NCI-H524 (cell line): ENCODE results near the gene FREY1.
A peak's percentile ranks its signal among the peaks of the same experiment; 100 is the strongest.

Experiments used
- DNase-seq, 2 experiments: peaks; one replicate each; lab custom pipeline; 2025; lab: John Stamatoyannopoulos, UW

Gene FREY1

DNA sequence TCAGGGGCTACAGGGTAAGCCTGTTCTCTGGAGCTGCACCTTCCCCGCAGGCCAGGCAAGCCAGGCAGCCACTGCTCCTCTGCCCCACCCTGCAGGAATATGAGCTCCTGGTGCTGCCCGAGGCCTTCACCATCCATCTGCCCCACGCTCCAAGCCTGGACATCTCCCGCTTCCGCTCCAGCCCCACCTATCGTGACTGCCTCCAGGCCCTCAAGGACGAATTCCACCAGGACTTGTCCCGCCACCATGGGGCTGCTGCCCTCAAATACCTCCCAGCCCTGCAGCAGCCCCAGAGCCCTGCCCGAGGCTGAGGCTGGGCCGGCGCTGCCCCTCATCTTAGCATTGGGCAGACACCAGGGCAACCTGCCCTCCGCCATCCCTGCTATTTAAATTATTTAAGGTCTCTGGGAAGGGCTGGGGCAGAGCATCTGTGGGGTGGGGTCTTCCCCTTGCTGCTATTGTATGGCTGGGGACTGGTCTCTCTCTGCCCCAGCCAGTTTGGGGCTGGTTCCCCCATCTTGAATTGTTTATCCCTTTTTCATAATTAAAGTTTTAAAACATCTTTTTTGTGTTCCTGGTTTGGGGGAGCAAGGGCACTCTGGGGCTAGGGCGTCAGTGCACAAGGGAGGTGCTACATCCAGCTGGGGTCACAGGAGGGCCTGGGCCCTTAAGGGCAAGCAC, 21.6 kb upstream of the FREY1 start:
- DNase-seq = no peak

DNA sequence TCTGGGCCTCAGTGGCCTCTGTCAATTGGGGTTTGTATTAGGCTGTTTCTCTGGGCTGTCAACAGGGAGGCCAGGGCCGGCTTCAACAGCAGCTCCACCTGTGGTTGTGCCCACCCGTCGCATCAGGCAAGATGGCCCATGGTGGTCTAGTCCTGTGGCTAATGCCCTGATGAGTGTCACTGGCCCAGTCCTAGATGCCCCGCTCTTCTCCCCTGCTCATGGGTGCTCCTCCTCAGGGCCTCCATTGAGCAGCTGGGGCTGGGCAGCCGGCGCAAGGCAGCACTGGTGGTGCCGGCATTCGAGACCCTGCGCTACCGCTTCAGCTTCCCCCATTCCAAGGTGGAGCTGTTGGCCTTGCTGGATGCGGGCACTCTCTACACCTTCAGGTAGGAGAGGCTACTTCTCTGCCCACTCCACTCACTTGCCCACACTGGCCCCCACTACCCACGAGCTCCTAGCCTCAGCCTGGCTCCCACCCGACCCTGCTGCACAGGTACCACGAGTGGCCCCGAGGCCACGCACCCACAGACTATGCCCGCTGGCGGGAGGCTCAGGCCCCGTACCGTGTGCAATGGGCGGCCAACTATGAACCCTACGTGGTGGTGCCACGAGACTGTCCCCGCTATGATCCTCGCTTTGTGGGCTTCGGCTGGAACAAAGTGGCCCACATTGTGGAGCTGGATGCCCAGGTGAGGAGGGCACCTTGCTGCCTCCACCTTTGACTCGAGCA, 20.8 kb upstream of the FREY1 start:
- DNase-seq = no peak

DNA sequence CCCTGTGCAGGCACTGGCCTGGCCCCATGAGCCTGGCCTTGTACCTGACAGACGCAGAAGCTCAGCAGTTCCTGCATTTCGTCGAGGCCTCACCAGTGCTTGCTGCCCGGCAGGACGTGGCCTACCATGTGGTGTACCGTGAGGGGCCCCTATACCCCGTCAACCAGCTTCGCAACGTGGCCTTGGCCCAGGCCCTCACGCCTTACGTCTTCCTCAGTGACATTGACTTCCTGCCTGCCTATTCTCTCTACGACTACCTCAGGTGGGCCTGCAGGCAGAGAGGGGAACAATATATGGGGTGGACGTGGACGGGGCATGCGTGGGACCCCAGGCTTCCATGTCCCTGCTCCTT, 20.2 kb upstream of the FREY1 start:
- no peak for DNase-seq

DNA sequence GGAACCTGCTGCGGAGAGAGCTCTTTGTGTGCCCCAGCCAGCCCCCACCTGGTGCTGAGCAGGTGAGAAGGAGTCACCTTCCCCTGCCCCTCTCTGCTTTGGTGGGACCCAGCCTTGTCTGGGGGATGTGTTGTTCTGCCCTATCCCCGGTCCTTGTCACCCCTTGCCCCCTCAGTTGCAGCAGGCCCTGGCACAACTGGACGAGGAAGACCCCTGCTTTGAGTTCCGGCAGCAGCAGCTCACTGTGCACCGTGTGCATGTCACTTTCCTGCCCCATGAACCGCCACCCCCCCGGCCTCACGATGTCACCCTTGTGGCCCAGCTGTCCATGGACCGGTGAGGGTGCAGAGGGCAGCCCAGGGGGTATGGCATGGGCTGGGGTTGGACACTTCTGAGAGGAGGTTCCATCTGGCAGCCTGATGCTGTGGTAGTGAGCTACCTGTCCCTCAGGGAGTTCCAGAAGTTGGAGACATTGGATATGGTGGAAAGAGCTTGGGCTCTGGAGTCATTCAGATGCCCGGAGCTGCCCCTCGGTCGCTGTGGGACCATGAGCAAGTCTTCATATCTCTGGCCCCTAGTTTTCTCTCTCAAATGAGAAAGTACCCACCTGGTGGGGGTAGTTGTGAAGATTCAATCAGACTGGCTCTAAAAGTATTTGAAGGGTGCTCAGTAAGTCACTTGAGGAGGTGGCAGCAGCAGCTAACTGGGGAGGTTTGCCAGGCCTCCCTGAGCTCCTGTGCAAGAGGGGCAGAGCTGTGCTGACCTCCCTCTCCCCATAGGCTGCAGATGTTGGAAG, 19.7 kb upstream of the FREY1 start:
- no peak for DNase-seq

DNA sequence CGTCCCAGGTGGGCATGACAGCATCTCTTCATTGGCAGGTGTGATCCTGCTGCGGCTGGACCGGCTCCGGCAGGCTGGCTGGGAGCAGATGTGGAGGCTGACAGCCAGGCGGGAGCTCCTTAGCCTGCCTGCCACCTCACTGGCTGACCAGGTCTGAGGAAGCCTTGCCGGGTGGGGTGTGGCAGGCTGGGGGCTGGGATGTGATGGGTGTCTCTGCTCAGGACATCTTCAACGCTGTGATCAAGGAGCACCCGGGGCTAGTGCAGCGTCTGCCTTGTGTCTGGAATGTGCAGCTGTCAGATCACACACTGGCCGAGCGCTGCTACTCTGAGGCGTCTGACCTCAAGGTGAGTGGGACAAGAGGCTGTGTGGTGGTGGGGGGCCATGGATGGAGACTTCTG, 18.9 kb upstream of the FREY1 start:
- no peak for DNase-seq

DNA sequence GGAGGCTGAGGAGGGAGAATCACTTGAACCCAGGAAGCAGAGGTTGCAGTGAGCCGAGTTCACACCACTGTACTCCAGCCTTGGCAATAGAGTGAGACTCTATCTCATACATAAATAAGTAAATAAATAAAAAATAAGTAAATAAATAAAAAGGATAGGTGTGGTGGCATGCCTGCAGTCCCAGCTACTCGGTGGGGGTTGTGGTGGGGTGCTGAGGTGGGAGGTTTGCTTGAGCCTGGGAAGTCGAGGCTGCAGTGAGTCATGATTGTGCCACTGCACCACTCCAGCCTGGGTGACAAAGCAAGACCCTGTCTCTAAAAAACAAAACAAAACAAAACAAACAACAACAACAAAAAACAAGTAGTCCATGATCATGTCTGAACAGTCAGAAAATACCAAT, 18.5 kb upstream of the FREY1 start:
- DNase-seq = no peak

DNA sequence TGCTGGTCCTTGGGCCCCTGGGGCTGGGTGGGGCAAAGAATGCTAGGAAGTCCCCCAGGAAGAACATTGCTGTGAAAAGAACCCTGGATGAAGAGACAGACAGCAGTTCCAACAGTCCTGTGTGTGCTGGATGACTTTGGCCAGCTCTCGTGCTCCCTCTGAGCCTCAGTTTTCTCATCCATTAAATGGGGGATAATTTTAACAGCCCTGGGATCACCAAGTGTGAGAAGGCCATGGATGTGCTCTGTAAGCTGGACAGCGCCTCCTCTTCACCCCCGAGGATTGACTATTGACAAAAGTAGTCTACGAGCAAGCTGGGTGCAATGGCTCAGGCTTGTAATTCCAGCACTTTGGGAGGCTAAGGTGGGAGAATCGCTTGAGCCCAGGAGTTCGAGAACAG, 17.9 kb upstream of the FREY1 start:
- DNase-seq = no peak

DNA sequence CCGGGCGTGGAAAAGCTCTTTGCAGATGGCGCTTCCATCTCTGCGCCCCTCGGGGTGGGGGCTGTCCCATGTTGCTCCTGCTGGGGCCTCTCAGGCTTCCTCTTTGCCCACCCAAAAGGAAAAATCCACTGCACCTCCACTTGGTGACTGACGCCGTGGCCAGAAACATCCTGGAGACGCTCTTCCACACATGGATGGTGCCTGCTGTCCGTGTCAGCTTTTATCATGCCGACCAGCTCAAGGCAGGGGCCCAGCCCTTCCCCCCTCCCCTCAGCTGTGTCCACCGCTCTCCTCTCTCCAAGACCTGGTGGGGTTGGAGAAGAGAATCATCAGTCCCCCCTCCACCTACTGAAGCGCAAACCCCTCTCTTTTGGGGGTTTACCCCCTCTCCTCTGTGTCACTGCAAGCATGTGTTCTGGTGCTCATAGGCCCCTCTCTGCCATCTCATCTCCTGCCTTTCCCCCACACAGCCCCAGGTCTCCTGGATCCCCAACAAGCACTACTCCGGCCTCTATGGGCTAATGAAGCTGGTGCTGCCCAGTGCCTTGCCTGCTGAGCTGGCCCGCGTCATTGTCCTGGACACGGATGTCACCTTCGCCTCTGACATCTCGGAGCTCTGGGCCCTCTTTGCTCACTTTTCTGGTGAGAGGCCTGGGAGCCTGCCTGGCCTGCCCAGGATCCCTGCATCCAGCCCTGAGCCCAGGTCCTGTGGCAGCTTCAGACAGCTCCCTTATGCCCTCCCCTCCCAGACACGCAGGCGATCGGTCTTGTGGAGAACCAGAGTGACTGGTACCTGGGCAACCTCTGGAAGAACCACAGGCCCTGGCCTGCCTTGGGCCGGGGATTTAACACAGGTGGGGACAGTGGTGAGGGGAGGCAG, 17.2 kb upstream of the FREY1 start:
- DNase-seq = no peak

DNA sequence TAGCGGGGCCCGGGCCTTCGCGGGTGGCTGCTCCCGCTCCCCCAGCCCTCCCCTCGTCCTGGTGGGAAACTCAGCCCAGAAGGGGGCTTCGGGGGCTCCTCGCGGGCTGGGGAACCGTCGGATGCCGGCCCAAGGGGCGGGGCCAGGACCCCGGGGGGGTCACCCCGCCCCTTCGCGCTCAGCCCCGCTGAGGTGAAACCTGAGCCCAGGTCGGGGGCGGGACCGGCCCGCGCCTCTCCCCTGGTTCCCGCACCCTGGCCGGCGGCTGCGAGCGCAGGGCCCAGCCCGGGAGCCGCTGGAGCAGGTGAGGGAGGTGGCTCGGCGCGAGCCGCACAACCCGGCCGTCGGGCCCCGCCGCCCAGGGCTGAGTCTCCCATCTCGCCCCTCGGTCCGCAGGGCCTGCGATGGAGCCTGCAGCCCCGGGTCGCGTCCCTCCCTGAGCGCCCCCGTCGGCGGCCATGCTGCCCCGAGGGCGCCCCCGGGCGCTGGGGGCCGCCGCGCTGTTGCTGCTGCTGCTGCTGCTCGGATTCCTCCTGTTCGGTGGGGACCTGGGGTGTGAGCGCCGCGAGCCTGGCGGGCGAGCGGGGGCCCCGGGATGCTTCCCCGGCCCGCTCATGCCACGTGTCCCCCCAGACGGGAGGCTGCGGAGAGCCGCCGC, 15.5 kb upstream of the FREY1 start, which contains the start of gene LARGE2:
Gene LARGE2 (plus strand): TSS at position 232 of the 658 bp plus-strand sequence. CDS start 227 bp downstream, at position 459.
- peak in 1 of 2 experiments; percentile 31 for DNase-seq

DNA sequence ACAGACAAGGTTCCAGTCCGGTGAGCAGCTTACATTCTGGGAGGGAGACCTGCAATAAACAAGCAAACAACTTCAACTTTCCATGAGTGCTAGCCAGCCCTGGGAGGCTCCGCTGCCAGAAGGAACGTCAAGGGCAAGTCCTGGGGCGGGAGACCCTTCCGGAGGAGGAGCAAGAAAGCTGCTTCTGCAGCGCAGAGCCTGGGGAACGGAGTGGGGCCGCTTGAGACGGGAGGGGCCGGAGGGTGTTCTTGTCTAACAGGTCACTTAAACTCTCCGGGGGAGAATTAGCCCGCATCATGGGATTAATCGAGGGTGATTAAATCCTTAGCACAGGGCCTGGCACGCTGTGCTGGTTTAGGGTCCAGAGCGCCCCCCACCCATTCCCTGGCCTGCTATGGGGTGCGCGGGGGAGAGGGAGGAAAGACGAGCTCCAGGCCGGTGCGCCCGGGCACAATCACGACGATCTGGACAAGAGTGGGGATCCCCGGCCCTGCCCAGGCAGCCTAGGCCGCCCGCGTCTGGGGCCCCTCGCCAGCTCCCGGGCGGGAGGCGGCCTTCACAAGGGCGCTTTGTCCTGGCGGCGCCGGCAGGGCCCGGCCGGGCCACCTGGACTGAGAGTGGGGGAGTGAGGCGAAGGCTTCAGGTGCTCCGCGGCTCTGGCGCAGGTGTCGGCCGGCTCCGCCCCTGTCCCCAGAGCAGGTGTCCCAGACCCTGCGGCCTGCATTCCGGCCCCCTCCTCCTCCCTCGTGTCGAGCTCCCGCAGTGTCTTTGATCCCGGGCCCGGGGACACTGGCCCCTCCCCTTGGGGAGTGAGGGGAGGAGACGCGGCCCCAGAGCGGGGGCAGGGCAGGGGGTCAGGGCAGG, 14.7 kb upstream of the FREY1 start:
- DNase-seq = peak; percentile 15 to 29

DNA sequence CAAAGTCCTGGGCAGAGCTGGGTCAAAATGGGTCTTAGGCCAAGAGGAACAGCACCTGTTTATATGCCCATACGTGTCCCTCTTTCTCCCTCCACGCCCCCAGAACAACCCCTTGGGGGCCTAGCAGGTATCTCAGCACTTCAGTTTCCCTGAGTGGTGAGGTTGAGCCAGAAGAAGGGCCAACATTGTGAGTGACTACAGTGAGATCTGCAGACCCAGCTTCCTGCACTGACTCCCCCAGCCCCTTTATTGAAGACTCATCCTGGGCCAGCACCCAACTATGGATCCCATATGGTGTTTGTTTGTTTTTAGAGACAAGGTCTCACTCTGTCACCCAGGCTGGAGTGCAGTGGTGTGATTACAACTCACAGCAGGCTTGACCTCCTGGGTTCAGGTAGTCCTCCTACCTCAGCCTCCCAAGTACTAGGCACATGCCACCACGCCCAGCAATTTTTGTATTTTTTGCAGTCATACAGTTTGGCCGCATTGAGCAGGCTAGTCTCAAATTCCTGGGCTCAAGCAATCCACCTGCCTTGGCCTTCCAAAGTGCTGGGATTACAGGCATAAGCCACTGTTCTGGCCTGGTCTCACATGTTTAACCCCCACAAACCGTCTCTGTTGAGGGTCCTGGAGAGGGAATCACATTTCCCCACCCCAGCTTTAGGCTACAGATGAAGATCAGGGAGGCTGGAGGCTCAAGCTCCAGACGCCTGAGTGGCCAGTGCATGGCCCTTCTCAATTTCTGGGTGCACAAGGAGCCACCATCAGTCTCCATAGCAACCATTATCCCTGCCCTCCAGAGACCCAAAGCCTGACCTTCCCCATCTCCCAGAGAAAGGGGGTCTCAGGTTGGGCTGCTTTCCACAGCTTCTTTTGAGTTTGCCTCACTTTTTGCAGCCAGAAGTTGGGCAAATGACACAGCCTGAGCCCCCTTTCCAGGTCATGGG, 13.7 kb upstream of the FREY1 start:
- no peak for DNase-seq

DNA sequence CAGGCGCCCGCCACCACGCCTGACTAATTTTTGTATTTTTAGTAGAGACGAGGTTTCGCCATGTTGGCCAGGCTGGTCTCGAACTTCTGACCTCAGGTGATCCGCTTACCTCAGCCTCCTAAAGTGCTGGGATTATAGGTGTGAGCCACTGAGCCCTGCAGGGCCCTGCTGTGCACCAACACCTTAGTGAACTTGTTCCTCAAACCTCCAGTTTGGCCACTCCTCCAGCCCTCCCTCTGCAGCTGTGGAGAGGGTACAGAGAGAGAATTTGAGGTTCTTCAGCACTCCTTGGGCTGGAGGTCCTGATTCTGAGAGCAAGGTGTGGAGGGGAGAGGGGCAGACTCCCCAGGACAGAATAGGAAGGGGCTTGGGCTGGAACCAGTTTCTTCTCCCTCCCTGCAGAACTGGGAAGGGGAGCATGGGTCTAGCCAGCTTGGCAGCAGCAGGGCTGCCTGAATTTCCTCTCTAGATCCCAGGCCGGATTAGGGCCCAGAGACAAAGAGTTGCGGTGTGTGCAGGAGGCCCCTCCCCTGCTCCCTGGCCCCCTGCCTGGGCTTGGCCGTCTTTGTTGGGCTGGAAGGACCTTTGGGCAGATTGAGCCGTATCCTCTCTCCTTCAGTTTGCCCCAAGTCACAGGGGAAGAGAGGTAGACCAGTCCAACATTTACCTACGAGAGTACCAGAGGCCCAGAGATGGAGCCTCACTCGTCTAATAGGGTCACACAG, 12.9 kb upstream of the FREY1 start:
- no peak for DNase-seq

DNA sequence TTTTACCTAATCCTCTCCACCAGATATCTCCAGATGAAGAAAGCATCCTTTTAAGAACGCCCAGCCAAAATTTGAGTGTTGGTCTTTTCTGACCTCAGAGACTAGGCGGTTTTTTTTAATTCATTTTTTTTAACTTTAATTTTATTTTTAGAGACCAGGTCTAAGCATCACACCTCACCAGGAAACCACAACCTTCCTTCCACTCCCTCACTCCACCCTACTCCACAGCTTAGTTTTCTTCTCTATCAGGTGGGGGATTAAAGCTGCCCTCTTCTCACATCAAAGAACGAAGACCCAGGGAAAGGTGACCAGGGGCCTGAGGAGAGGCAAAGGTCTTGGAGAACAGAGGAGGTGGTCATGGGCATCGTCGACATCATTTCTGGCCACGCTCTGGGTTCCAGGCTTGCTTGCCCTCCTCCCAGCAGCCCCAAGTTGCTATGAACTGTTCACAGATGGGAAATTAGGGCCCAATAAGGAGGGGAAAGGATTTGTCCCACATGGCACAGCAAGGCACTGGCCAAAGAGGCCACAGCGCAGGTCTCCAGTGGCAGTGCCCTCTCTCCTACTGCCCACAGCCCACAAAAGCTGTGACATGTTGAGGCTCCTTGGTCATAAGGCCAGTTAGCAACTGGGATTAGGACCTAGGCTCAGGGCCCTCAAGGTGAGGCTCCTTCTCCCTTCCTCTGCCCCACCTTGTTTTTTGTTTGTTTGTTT, 12.0 kb upstream of the FREY1 start:
- DNase-seq = no peak

DNA sequence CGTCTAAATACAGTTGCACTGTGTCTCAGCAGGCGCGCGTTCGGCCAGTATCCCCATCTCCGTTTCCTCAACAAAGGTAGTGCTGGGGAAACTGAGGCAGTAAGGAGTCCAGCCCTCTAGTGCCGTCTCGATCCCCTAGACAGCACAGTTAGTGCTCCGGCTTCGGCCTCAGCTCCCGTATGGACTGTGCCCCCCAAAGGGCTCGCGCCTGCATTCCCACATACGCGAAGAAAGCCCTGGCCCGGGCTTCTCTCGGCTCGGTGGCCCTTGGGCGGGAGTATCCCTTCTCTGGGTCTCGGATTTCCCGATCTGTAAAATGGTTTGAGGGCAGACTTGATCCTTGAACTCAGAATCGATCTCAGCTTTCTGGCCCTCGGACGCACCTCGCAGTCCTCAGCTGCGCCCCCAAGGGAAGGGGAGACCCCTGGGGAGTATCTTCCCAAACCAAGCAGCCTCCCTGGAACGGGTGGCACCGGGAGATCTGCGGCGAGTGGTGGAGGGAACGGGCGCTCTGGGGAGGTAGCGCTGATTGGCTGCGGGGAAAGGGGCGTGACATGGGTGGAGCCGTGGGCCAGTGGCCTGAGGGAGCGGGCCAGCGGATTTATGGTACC, 11.4 kb upstream of the FREY1 start:
- peak; percentile 28 to 68 for DNase-seq

DNA sequence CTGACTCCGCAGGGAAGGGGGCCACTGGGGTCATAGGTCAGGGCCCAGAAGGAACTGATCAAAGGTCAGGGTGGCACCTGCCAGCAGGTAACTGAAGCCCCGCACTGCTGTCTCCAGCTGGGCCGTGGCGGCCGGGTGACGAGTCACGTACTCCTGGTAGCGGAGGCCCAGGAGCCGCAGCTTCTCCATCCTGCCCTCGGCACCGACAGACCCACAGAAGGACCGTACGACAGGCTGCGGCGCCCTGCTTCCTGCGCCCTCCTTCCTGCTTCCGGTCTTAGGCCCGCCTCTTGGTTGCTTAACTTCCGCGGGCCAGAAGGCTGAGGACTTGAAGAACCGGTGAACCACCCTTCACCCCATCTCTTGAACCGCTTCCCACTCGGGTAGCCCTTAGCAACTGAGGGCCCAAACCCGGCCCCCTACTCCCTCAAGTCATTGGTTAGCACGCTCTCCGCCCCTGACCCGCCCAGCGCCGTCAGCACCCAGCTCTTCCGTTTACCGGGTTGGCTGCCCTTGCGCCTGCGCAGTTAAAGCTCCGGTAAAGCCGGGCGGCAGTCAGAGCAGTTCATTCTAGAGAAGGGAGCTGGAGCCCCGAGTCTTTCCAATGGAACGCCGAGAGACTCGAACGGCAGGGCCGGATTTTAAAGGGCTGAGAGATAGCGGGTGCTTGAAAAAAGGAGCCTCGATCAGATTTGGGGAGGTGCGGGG, 10.7 kb upstream of the FREY1 start, which contains the start of gene PEX16:
Gene PEX16 (minus strand): TSS at position 255 of the 708 bp plus-strand sequence. CDS start 66 bp downstream, at position 189.
- peak; percentile 96 to 97 for DNase-seq

DNA sequence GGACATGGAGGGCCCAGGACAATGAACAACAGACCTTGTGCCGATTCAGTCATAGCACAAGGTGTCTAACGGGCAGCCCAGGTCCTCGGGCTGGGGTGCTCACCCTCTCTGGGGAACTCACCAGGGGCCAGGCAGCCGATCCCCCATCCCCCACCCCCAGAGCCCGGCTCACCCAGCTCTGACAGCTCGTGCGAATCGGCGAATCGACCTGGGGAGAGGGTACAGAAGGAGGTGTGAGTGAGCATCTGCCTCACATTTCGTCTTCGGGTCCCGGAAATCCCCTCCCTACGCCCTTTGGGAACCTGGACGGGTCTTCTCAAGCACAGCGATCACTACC, 10.2 kb upstream of the FREY1 start:
- DNase-seq = no peak

DNA sequence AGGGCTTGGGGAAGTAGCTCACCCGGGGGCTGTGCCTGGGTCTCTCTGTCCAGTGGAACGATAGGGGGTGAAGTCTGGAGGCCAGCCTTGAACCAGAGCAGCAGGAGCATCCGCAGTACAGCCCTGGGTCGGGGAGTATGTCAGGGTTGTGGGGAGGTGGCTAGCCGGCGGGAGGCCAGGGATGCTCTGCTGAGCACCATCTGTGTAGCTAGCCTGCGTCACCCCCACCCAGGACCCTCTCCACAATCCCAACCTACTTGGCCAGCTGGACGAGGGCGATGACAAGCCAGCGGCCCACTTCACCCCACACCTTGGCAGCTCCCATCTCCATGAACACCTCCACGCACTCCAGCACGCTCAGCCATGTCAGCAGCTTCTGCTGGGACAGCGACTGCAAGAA, 8.4 kb upstream of the FREY1 start:
- no peak for DNase-seq
